Measurements from ENCODE around the gene CFAP20DC.
"Not testable (repeated sequence)": the region's sequence is repeated elsewhere in the genome, so short reads cannot be mapped to it uniquely, and the experiment has no call there.

The CFAP20DC gene

GRCh38 chr3:58866079-58866478 is 183.7 kb downstream of the CFAP20DC start:
- CTCF ChIA-PET: no interaction called here
- no peak for TF ChIP-seq ARNT (IDR thresholded peaks at IDR 0.05)
- TF ChIP-seq BHLHE40 (IDR thresholded peaks at IDR 0.05; ENCODE audit: borderline replicate concordance): no peak
- TF ChIP-seq CTBP1 (IDR thresholded peaks at IDR 0.05; ENCODE audit: borderline replicate concordance): no peak
- no peak for TF ChIP-seq HDGF (IDR thresholded peaks at IDR 0.05; ENCODE audit: borderline replicate concordance)
- no peak for TF ChIP-seq NFRKB (IDR thresholded peaks at IDR 0.05)
- no peak for TF ChIP-seq SUZ12 (IDR thresholded peaks at IDR 0.05)
- TF ChIP-seq SP1 (IDR thresholded peaks at IDR 0.05): no peak
- POLR2A ChIA-PET: no interaction called here
- no peak for DNase-seq (ENCODE audit: extremely low spot score)

- ChIA-PET POLR2A (no interaction called here), CTCF (no interaction called here)
- no peak for TF ChIP-seq ZNF384 (IDR thresholded peaks at IDR 0.05)
- no peak for TF ChIP-seq ELF4 (IDR thresholded peaks at IDR 0.05)
- no peak for TF ChIP-seq FOXA1 (IDR thresholded peaks at IDR 0.05)
- TF ChIP-seq L3MBTL2 (conservative IDR thresholded peaks at IDR 0.05): no peak
- no peak for TF ChIP-seq FOXK2 (IDR thresholded peaks at IDR 0.05)
- TF ChIP-seq SP1 (IDR thresholded peaks at IDR 0.05): no peak
- DNase-seq (ENCODE audit: extremely low spot score): no peak
Measured at GRCh38 chr3:58864480-58864879, 185.3 kb downstream of the CFAP20DC start.

GRCh38 chr3:58863206-58863605 is 186.6 kb downstream of the CFAP20DC start:
- POLR2A ChIA-PET: no interaction called here

GRCh38 chr3:58861551-58861950 is 188.3 kb downstream of the CFAP20DC start:
- POLR2A ChIA-PET: no interaction called here
- no peak for DNase-seq (ENCODE audit: extremely low spot score)
- TF ChIP-seq ZNF384 (IDR thresholded peaks at IDR 0.05) (no peak), NFRKB (IDR thresholded peaks at IDR 0.05) (no peak), PKNOX1 (IDR thresholded peaks at IDR 0.05) (no peak), CTBP1 (IDR thresholded peaks at IDR 0.05; ENCODE audit: borderline replicate concordance) (no peak)
- CTCF ChIA-PET: no interaction called here

More at GRCh38 chr3:58863206-58863605, 186.6 kb downstream of the CFAP20DC start:
- CTCF ChIA-PET: interaction anchor here (0.6 kb wide), 1 partner anchor 44 kb away, joined by 3 read pairs; no protein-coding TSS in a partner anchor
- no peak for TF ChIP-seq BHLHE40 (IDR thresholded peaks at IDR 0.05; ENCODE audit: borderline replicate concordance)
- TF ChIP-seq SUZ12 (IDR thresholded peaks at IDR 0.05): no peak
- TF ChIP-seq LEF1 (IDR thresholded peaks at IDR 0.05; ENCODE audit: borderline replicate concordance): no peak
- no peak for DNase-seq (ENCODE audit: extremely low spot score)

GRCh38 chr3:58858126-58858525 is 191.7 kb downstream of the CFAP20DC start:
- CTCF ChIA-PET: no interaction called here
- DNase-seq (ENCODE audit: extremely low spot score): no peak
- POLR2A ChIA-PET: no interaction called here
- TF ChIP-seq TARDBP (IDR thresholded peaks at IDR 0.05) (no peak), BHLHE40 (IDR thresholded peaks at IDR 0.05; ENCODE audit: borderline replicate concordance) (no peak), LEF1 (IDR thresholded peaks at IDR 0.05; ENCODE audit: borderline replicate concordance) (no peak), FOXM1 (IDR thresholded peaks at IDR 0.05; ENCODE audit: borderline replicate concordance) (no peak), FOXA1 (IDR thresholded peaks at IDR 0.05) (no peak), NFRKB (IDR thresholded peaks at IDR 0.05) (no peak), ZNF384 (IDR thresholded peaks at IDR 0.05) (no peak), CTBP1 (IDR thresholded peaks at IDR 0.05; ENCODE audit: borderline replicate concordance) (no peak), L3MBTL2 (conservative IDR thresholded peaks at IDR 0.05) (no peak), ELF4 (IDR thresholded peaks at IDR 0.05) (no peak), SP1 (IDR thresholded peaks at IDR 0.05) (no peak), PKNOX1 (IDR thresholded peaks at IDR 0.05) (no peak), SUZ12 (IDR thresholded peaks at IDR 0.05) (no peak), ARNT (IDR thresholded peaks at IDR 0.05) (no peak), HDGF (IDR thresholded peaks at IDR 0.05; ENCODE audit: borderline replicate concordance) (no peak)

- ChIA-PET POLR2A (no interaction called here), CTCF (interaction anchor here (0.6 kb wide), 1 partner anchor 132 kb away, joined by 3 read pairs; no protein-coding TSS in a partner anchor)
- TF ChIP-seq CTBP1 (IDR thresholded peaks at IDR 0.05; ENCODE audit: borderline replicate concordance) (no peak), FOXK2 (IDR thresholded peaks at IDR 0.05) (no peak), HDGF (IDR thresholded peaks at IDR 0.05; ENCODE audit: borderline replicate concordance) (no peak)
- no peak for DNase-seq (ENCODE audit: extremely low spot score)
Measured at GRCh38 chr3:58857402-58857801, 192.4 kb downstream of the CFAP20DC start.

GRCh38 chr3:58848826-58849225 is 201.0 kb downstream of the CFAP20DC start:
- DNase-seq (ENCODE audit: extremely low spot score): no peak
- TF ChIP-seq FOXK2 (IDR thresholded peaks at IDR 0.05): no peak
- TF ChIP-seq ELF4 (IDR thresholded peaks at IDR 0.05): no peak
- no peak for TF ChIP-seq L3MBTL2 (conservative IDR thresholded peaks at IDR 0.05)
- no peak for TF ChIP-seq PKNOX1 (IDR thresholded peaks at IDR 0.05)
- TF ChIP-seq LEF1 (IDR thresholded peaks at IDR 0.05; ENCODE audit: borderline replicate concordance): no peak
- no peak for TF ChIP-seq NFRKB (IDR thresholded peaks at IDR 0.05)
- TF ChIP-seq ARNT (IDR thresholded peaks at IDR 0.05): no peak
- TF ChIP-seq SP1 (IDR thresholded peaks at IDR 0.05): no peak
- no peak for TF ChIP-seq FOXM1 (IDR thresholded peaks at IDR 0.05; ENCODE audit: borderline replicate concordance)
- no peak for TF ChIP-seq CTBP1 (IDR thresholded peaks at IDR 0.05; ENCODE audit: borderline replicate concordance)
- no peak for TF ChIP-seq BHLHE40 (IDR thresholded peaks at IDR 0.05; ENCODE audit: borderline replicate concordance)
- TF ChIP-seq FOXA1 (IDR thresholded peaks at IDR 0.05): no peak
- TF ChIP-seq ZNF384 (IDR thresholded peaks at IDR 0.05): no peak
- TF ChIP-seq SUZ12 (IDR thresholded peaks at IDR 0.05): no peak
- TF ChIP-seq HDGF (IDR thresholded peaks at IDR 0.05; ENCODE audit: borderline replicate concordance): no peak
- TF ChIP-seq TARDBP (IDR thresholded peaks at IDR 0.05): no peak
- POLR2A ChIA-PET: no interaction called here
- CTCF ChIA-PET: no interaction called here

- CTCF ChIA-PET; DNase-seq (ENCODE audit: extremely low spot score); POLR2A ChIA-PET: not testable (repeated sequence)
Measured at GRCh38 chr3:58842050-58842747, 207.6 kb downstream of the CFAP20DC start.
